IPS-NIHi7 (cell line): ENCODE data around the gene PNPLA8.

Experiments
- DNase-seq: peaks from one replicate; pipeline ENCODE4 v3.0.0; 2012; ENCODE audit warnings: mixed read lengths; ENCODE audit errors: extremely low spot score

Gene PNPLA8

DNA sequence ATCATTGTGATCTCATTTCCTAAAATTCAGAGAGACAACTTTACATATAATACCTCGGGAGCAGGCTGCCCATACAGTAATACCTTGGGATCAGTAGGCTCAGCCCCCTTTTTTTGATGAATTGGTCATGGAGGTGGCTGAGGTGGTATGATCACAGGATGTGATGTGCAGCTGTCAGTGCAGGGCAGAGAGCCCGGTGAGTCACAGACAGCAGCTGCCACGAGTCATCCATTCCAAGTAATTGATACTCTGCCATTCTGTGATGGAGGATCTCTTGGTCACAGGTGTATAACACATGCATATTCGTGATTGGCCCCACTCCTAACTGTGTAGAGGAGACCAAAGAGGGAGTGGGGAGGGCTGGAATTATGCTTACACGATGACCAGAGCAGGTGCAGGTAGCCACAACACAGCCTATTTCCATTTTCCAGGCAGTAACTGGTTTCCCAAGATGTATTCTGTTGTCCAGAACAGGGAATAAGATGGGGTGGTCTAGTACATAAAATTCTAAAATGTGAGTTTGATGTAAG lies 83.8 kb downstream of the PNPLA8 start:
- DNase-seq, result no peak

DNA sequence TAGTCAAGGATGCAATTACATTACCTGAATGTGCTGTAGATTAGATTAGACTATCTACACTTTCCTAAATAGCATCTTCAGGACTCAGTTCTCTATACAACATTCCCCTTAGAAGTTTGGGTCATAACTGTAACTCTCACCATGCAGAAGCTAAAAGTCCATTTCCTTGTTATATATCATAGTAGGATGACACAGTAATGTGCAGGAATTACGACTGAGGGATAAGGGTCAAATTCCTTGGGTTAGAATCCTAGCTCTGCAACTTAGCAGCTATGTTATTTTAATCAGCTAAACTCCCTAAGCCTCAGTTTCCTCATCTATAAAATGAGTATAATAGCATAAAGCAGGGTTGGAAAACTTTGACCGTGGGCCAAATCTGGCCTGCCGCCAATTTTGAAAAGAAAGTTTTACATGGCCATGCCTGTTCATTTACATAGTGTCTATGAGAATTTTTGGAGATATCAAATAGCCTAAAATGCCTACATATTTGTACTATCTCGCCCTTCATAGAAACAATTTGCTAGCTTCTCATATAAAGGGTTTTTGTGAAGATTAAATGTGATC lies 84.5 kb downstream of the PNPLA8 start:
- DNase-seq, result no peak

DNA sequence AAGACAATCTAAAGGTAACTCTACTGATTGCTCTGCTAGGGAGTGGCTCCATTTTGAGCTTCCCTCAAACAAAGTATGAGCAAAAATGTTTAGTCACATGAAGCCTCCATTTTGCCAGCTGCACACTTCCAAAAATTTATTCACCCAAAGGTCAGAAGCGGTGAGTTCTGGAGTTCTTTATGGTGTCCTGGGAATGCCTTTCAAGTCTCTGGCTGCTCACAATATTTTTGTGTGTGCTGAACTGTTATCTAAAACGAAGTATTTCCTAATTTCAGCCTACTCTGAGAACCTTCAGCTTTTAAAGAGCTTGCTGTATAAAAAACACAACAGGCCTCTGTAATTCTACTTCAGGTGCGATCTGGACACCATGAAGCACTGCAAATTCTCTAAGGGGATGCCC lies 85.3 kb downstream of the PNPLA8 start:
- no peak for DNase-seq

DNA sequence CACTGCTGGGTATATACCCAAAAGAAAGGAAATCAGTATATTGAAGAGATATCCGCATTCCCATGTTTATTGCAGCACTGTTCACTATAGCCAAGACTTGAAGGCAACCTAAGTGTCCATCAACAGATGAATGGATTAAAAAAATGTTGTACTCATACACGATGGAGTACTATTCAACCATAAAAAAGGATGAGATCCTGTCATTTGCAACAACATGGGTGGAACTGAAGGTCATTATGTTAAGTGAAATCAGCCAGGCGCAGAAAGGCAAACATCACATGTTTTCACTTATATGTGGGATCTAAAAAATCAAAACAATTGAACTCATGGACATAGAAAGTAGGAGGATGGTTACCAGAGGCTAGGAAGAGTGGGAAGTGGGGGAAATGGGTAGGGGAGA lies 89.0 kb downstream of the PNPLA8 start:
- no peak for DNase-seq

DNA sequence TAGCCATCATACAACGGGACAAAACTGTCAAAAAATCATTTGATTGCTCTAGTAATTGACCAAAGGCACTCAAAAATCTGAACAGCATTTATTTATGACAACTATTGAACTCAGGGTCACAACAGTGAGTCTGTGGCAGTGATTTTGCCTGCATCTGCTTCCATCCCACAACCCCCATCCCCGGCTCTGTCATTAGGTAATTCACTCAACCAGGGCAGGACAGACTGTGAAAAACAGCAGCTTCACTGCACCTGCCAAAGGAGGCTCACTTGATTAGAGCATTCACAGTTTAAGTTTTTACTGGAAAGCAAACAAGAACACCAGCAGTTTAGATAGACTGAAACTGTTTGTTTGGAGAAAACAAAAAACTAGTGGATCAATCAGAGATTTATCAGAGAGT lies 91.9 kb downstream of the PNPLA8 start:
- no peak for DNase-seq

DNA sequence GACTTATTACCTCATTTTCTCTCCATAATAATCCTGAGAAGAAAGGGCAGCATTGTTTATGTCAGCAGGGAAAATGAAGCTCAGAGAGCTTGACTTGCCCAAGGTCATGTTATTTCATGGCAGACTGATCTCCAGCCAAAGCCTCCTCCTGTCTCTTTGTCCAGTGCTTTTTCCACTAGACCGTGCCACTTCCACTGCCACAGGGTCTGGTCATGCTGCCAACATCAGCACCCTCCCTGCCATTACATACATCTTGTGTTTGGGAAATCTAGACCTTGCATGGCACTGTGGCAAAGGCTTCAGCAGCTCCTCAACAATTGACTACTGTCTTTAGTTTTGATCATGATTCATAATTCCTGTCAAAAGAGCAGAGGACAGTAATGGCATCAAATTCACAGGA lies 94.8 kb downstream of the PNPLA8 start:
- no peak for DNase-seq

DNA sequence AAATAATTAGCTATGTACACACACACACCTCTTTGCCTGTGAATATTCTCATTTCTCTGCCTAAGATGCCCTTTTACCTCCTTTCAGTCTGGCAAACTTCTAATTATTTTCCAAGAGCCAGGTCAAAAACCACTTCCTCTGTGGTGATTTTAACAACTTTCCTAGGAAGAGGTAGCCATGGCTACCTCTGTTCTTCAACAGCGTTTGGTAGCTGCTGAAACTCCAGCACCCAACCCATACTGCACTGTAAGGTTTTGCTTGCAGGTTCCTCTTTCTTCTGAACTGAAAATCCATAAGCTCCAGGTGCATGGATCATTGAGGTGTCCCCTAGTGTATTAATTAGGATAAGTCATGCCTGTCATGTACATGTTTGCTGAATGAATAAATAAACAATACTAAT lies 95.3 kb downstream of the PNPLA8 start:
- no peak for DNase-seq

DNA sequence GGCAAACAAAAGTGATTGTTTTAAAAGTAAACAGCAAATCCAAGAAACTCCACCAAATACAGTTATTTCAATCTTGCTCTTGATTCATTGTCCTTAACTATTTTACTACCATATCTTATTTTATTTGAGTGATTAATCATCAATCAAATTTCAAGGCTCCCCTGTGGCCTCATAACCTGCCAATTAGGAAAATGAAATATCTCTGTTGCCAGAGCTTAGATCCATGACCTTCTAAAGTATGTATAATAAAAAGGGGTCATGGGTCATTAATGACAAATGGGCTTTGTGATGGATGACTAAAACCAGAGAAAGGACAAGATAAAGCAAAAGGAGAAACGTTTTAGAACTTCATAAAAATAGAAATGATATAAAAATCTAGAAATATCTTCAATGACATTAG lies 98.2 kb downstream of the PNPLA8 start:
- no peak for DNase-seq

DNA sequence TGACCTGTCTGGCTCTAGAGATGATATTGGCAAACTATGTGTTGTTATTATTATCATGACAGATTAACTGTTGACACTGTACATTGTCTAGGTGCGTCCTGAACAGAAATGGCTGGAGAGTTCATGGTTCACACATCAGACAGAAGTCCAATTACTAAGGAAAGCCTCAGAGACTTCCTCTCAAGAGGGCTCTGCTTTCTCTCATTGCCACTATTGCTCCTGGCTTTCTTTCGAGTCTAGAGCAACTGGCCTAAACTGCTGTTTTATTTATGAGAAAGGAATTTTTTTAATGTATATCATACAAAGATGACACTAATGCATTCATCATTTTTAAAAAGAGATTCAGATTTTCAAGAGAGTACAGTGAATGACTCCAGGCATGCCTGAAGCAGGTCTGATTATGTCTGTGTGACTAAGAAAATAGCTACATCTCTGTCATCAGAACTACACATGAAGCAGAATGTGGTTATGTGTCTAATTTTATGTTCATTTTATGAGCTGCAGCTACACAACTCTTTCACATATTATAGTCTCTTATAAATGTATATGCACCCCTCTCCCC lies 100.1 kb downstream of the PNPLA8 start:
- no peak for DNase-seq

DNA sequence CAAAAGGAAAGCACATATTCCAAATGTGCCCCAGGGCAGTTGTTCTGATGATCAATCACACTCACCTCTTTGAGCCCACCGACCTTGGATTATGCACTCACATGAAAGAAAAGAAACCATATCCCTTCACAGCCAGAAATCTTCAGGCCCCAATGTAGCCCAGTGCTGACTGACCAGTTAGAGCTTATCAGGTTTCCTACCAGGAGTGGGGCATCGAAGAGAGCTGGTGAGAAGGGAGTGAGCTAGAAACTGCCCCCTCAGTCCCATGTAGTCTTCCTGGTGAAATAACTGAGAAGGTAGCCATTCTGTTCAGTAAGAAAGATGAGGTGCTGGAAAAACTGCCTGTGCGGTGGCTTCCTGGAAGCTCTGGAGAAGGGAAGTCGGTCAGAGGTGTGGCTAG lies 101.9 kb downstream of the PNPLA8 start:
- DNase-seq, result no peak

DNA sequence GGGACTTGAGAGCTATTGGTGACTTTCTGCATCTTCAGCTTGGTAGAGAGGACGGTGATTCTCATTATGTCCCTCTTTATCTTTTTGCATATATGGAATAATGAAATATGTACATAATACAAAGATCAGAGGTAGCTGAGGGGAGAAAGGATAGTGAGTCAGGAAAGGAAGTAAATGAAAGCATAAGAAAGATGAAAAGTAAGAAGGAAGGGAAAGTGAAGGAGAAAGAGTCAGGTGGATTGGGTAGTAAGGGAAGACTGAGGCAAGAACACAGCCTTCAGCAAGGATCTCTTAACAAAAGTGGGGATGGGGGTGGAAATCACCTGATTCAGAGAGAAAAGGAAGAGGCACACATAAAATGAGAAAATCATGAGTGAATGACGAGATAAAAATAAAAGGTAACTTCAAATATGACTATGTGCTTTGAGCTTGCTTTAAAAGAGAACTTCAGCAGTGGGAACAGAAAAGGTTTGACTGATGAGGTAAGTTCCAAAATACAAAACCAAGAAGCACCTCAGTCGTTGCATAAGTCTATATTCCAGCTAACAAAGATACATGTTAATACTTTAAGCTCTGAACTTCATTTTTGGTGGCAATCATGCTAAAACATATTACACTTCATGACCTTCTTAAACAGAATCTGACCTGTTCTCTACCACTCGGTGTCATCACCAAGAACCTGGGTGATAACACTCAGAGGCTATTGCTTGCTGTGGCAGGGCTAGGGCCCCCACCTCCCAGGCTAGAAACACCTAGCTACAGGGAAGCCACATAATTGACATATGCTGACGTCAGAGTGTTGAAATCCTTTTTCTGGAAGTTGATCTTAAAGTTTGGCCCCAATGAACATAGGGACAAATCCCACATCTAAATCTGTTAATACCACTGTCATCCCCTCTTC lies 102.6 kb downstream of the PNPLA8 start:
- no peak for DNase-seq

DNA sequence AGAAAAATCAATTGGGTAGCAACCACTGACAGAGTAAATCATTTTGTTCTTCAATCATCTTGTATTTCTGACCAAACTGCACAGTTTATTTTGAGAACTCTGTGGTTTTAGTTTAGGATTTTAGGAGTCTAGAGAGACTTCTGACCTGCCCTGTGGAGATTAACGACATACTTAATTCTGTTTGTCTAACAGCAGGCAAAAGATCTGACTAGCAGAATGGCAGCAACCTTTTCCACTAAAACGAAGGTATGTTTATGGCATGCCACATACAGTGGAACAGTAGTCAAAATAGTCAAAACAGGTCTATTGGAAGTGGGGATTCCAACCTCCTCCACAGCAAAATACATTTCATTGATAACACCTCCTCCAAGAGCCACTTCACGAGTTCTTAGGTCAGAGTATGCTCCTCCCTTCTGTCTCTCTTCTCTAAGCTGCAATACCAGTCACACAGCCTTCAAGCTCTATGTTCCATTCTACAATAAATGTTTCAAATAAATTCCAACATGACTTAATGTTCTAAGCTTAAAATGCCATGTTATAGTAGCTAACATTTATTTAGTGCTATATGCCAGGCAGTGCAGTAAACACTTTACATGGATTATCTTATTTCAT lies 104.1 kb downstream of the PNPLA8 start:
- no peak for DNase-seq
